Retinal pigment epithelial cell (primary cell): ENCODE results near the gene CDK15.

Experiments
- DNase-seq: peaks from one replicate; pipeline ENCODE4 v3.0.0-alpha.2; 2010; ENCODE audit warnings: low read depth
- H3K4me3 ChIP-seq: 2 replicates; pipeline ENCODE4 v1.5.1; 2011; ENCODE audit warnings: mild to moderate bottlenecking, low read length, control low read depth, moderate library complexity
- TF ChIP-seq, protein P1 (sequence below): conservative IDR thresholded peaks from 2 replicates; pipeline ENCODE4 v1.5.1; 2011; ENCODE audit warnings: low read depth, low read length, control low read depth, inconsistent platforms

Gene CDK15

GRCh38 chr2:201906777-201907562, 100.6 kb downstream of the CDK15 start:
- DNase-seq: no peak
- TF ChIP-seq, protein P1, sequence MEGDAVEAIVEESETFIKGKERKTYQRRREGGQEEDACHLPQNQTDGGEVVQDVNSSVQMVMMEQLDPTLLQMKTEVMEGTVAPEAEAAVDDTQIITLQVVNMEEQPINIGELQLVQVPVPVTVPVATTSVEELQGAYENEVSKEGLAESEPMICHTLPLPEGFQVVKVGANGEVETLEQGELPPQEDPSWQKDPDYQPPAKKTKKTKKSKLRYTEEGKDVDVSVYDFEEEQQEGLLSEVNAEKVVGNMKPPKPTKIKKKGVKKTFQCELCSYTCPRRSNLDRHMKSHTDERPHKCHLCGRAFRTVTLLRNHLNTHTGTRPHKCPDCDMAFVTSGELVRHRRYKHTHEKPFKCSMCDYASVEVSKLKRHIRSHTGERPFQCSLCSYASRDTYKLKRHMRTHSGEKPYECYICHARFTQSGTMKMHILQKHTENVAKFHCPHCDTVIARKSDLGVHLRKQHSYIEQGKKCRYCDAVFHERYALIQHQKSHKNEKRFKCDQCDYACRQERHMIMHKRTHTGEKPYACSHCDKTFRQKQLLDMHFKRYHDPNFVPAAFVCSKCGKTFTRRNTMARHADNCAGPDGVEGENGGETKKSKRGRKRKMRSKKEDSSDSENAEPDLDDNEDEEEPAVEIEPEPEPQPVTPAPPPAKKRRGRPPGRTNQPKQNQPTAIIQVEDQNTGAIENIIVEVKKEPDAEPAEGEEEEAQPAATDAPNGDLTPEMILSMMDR: no peak

GRCh38 chr2:201907563-201907881, 101.2 kb downstream of the CDK15 start:
- TF ChIP-seq, protein P1: no peak
- no peak for DNase-seq
- no peak overlapping the region for H3K4me3 ChIP-seq

More at GRCh38 chr2:201906777-201907562, 100.6 kb downstream of the CDK15 start:
- no peak overlapping the region for H3K4me3 ChIP-seq

DNA sequence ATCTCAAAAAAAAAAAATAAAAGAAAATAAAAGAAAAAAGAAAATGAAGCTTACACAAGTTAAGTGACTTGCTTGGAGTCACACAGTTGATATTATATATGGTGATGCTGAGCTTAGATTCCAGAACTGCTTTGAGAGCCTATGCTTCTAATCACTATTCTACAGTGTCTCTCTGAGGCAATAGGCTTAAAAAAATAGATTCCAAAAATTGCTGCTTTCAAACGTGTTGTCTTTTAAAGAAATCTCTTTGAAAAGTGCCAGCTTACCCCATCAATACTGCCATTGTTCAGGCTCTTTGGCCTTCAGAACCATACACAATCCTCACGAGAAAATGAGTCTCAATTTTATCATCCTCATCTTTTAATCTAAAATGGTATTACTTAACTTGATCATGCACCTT, 102.6 kb downstream of the CDK15 start:
- H3K4me3 ChIP-seq: no peak overlapping the region
- TF ChIP-seq, protein P1: no peak
- DNase-seq: no peak

- TF ChIP-seq, protein P1: no peak
- DNase-seq: no peak
- H3K4me3 ChIP-seq: no peak overlapping the region
Observed at GRCh38 chr2:201909348-201909747, 103.0 kb downstream of the CDK15 start.

DNA sequence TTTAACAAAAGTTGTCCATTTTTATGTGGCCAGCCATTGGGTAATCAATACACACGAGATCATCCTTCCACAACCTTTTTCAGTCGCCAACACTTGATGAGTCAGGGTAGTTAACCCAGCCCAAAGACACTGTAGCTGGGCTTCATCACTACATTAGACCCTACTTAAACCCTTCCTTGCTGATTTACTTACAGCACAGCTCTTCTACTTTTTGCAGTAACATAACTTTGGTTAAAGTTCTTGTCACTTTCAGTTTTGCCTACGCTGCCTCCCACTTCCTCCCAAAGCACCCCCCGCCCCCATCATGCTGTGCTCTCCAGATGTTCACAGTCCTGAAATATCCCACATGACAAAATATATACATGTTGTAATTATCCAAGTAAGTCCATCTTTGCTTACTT, 103.6 kb downstream of the CDK15 start:
- no peak overlapping the region for H3K4me3 ChIP-seq
- no peak for DNase-seq
- TF ChIP-seq, protein P1: no peak

DNA sequence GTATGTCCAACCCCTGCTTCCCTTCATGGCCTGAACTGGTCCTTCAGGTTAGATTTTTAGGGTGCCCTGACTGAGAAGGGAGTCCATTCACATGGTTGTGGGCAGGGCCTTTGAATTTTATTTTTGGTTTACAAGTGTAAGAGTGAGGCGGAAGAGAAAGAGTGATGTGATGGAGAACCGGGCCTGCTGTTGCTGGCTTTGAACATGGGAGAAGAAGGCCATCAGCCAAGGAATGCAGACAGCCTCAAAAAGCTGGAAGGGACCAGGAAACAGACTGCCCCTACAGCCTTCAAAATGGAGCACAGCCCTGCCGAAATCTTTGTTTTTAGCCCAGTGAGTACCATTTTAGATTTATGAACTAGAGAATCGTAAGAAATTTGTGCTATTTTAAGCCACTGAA, 105.0 kb downstream of the CDK15 start:
- no peak for DNase-seq
- no peak overlapping the region for H3K4me3 ChIP-seq
- TF ChIP-seq, protein P1: no peak

DNA sequence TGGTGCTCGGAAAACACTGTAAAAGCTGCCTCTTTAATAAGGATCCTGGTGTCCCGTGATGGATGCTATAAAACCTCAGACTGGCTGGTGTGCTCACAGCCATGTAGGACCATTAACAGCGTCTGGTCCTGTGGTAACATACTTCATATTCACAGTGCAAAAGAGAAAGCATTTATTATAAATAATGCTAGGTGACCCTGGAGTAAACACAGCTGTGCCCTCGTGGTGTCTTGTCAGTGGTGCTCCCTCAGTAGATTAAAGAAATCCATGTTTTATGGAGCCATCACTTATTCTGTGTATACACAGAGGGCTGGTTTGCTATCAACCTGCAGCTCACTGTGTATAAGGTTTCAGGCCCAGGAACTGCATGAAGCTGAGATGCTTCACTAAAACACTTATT, 106.9 kb downstream of the CDK15 start:
- DNase-seq: no peak
- TF ChIP-seq, protein P1: no peak
- no peak overlapping the region for H3K4me3 ChIP-seq
